ENCODE results near the gene USP25. TPM values are rescaled to one million over a fixed set of nuclear protein-coding genes. Genes with fewer than 3 reads are reported as not detected.

The USP25 gene
- total and polyA plus RNA-seq, 7 donors: 20.0 to 149 (median 104) TPM

DNA sequence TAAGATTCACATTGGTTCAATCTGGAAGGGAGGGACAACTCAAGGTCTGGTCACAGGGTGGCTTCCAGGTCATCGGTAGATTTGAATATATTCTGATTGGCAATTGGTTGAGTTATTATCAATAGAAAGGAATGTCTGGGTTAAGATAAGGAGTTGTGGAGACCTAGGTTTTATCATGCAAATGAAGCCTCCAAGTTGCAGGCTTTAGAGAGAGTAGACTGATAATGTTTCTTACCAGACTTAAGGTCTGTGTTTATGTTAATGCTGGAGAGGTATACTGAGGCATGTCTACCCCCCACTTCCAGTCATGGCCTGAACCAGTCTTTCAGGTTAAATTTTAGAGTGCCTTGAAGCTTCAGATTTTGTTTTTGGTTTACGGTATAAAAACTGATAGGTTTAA lies 29.7 kb downstream of the USP25 start:
- intact Hi-C loops (cut with DNase I): no loop called here
- WGBS, 3 donors: 93 to 98% (median 95%) methylated on average over 2 of the region's 2 CpGs
- no peak overlapping the region for H3K4me3 ChIP-seq
- no peaks in the 10 kb centered on the region for H3K27me3 ChIP-seq (ENCODE audit: insufficient read depth in 3 of 3, low read length in 2 of 3)
- no peak for ATAC-seq
- TF ChIP-seq CTCF (IDR thresholded peaks at IDR 0.05): no peak
- H3K4me1 ChIP-seq: peaks cover 79% of the 10 kb centered on the region
- no peaks in the 10 kb centered on the region for H3K9me3 ChIP-seq
- H3K36me3 ChIP-seq (ENCODE audit: insufficient read depth in 1 of 2, low read depth in 1 of 2): peaks cover 0 to 5% of the 10 kb centered on the region in 2 donors
- no peak for DNase-seq
- H3K27ac ChIP-seq: peak overlapping the region; percentile 30

GRCh38 chr21:15761507-15762100 lies 31.8 kb downstream of the USP25 start:
- Histone ChIP-seq H3K36me3 (ENCODE audit: insufficient read depth in 1 of 2, low read depth in 1 of 2) (peaks cover 0 to 5% of the 10 kb centered on the region in 2 donors), H3K4me1 (peaks cover 76% of the 10 kb centered on the region), H3K27ac (no peak overlapping the region), H3K4me3 (no peak overlapping the region), H3K9me3 (no peaks in the 10 kb centered on the region), H3K27me3 (ENCODE audit: insufficient read depth in 3 of 3, low read length in 2 of 3) (no peaks in the 10 kb centered on the region)
- 81 to 84% (median 82%) methylated on average over 7 of the region's 7 CpGs for WGBS, 3 donors
- intact Hi-C loops (cut with DNase I): no loop called here
- DNase-seq (no peak), ATAC-seq (no peak)
- TF ChIP-seq CTCF (IDR thresholded peaks at IDR 0.05): no peak

DNA sequence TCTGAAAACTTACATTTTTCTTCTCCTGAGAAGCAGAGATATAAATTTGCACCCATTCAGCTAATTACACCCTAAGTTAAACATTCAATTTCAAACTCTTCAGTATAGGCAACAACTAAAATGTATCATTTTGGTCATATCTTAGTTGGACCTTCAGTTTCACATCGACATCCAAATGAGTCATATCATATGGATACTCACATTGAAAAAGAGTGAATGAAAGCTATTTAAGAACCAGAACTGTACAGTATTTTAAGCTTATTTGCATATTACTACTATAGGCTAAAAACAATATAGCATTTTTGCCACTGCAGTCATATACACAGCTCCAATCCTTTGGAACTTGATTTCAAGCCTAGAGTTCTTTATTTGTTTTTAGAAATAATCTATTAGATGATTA lies 33.6 kb downstream of the USP25 start:
- TF ChIP-seq CTCF (IDR thresholded peaks at IDR 0.05): no peak
- intact Hi-C loops (cut with DNase I): no loop called here

GRCh38 chr21:15764878-15765277 lies 35.1 kb downstream of the USP25 start:
- no peak for TF ChIP-seq CTCF (IDR thresholded peaks at IDR 0.05)
- no peaks in the 10 kb centered on the region for H3K27me3 ChIP-seq (ENCODE audit: insufficient read depth in 3 of 3, low read length in 2 of 3)
- H3K27ac ChIP-seq: peak overlapping the region; percentile 72
- H3K4me1 ChIP-seq: peaks cover 84% of the 10 kb centered on the region
- H3K36me3 ChIP-seq (ENCODE audit: insufficient read depth in 1 of 2, low read depth in 1 of 2): peaks cover 0 to 5% of the 10 kb centered on the region in 2 donors
- intact Hi-C loops (cut with DNase I): no loop called here
- ATAC-seq: peak; percentile 52 to 86 (median 80)
- no peaks in the 10 kb centered on the region for H3K9me3 ChIP-seq
- 22 to 37% (median 22%) methylated on average over 3 of the region's 3 CpGs for WGBS, 3 donors
- no peak for DNase-seq
- H3K4me3 ChIP-seq: peak overlapping the region; percentile 22

More for the DNA sequence above, 33.6 kb downstream of the USP25 start:
- H3K9me3 ChIP-seq: no peaks in the 10 kb centered on the region
- H3K36me3 ChIP-seq (ENCODE audit: insufficient read depth in 1 of 2, low read depth in 1 of 2): peaks cover 0 to 5% of the 10 kb centered on the region in 2 donors
- H3K4me3 ChIP-seq: no peak overlapping the region
- H3K27ac ChIP-seq: peak overlapping the region; percentile 72
- WGBS, 3 donors: 92 to 98% (median 96%) methylated on average over 1 of the region's 1 CpG
- ATAC-seq (no peak), DNase-seq (no peak)
- no peaks in the 10 kb centered on the region for H3K27me3 ChIP-seq (ENCODE audit: insufficient read depth in 3 of 3, low read length in 2 of 3)
- peaks cover 84% of the 10 kb centered on the region for H3K4me1 ChIP-seq

All from psoas muscle (tissue), 8 donors.